Liver (tissue), 9 donors: ENCODE measurements around the gene NUP107. TPM values are rescaled to one million over a fixed set of nuclear protein-coding genes. Genes with fewer than 3 reads are reported as not detected.

Experiments used
- DNase-seq: peaks from one replicate; pipeline ENCODE4 v3.0.0-alpha.2; 2017; ENCODE audit warnings: low spot score
- H3K27ac ChIP-seq, 2 donors: one replicate each; pipeline ENCODE4 v1.7.0; 2013; ENCODE audit warnings: inconsistent platforms in 2 of 2, low read length in 2 of 2, control low read depth in 1 of 2, low read depth in 1 of 2, mild to moderate bottlenecking in 1 of 2
- H3K27me3 ChIP-seq, 4 donors: one replicate each; pipeline versions ENCODE4 v1.6.1 to v1.7.0; 2013; ENCODE audit warnings: low read length in 3 of 4, inconsistent platforms in 1 of 4, mild to moderate bottlenecking in 1 of 4, moderate library complexity in 1 of 4; ENCODE audit not compliant: control insufficient read depth in 4 of 4, insufficient read depth in 4 of 4
- H3K36me3 ChIP-seq, 4 donors: one replicate each; pipeline versions ENCODE4 v1.6.1 to v1.7.0; 2013; ENCODE audit warnings: low read length in 3 of 4, mild to moderate bottlenecking in 3 of 4, low read depth in 1 of 4, moderate library complexity in 1 of 4; ENCODE audit not compliant: control insufficient read depth in 4 of 4, insufficient read depth in 3 of 4
- H3K4me1 ChIP-seq, 4 donors: one replicate each; pipeline versions ENCODE4 v1.6.1 to v1.7.0; 2013; ENCODE audit warnings: low read length in 3 of 4, mild to moderate bottlenecking in 3 of 4, moderate library complexity in 1 of 4; ENCODE audit not compliant: control insufficient read depth in 4 of 4, insufficient read depth in 4 of 4
- H3K4me3 ChIP-seq, 3 donors: one replicate each; pipeline versions ENCODE4 v1.6.1 to v1.7.0; 2013; ENCODE audit warnings: low read length in 3 of 3, control low read depth in 1 of 3, low read depth in 1 of 3, mild to moderate bottlenecking in 1 of 3
- H3K9ac ChIP-seq, 2 donors: one replicate each; pipeline ENCODE4 v1.7.0; 2013; ENCODE audit warnings: low read length in 2 of 2, mild to moderate bottlenecking in 2 of 2, moderate library complexity in 2 of 2, control low read depth in 1 of 2, low read depth in 1 of 2
- H3K9me3 ChIP-seq, 4 donors: one replicate each; pipeline versions ENCODE4 v1.6.1 to v1.7.0; 2013; ENCODE audit warnings: low read length in 3 of 4; ENCODE audit not compliant: control insufficient read depth in 4 of 4
- CTCF ChIP-seq: fragments of 150-350 bp; IDR thresholded peaks from 2 replicates; pipeline ENCODE4 v1.5.1; 2017; ENCODE audit warnings: improper control_type of control experiment, low read depth, low read length; ENCODE audit not compliant: missing input control
- EGR1 ChIP-seq, 2 donors: IDR thresholded peaks; 2 replicates each; pipeline ENCODE4 v1.6.1; 2016 to 2018; ENCODE audit warnings: antibody characterized with exemption in 2 of 2, low read depth in 2 of 2
- FOXA1 ChIP-seq: IDR thresholded peaks from 2 replicates; pipeline ENCODE4 v1.6.1; 2016; ENCODE audit warnings: antibody characterized with exemption
- FOXA2 ChIP-seq: IDR thresholded peaks from 2 replicates; pipeline ENCODE4 v1.6.1; 2016; ENCODE audit warnings: antibody characterized with exemption
- GABPA ChIP-seq, 2 donors: IDR thresholded peaks in 1 of 2; conservative IDR thresholded peaks in 1 of 2; 2 replicates each; pipeline ENCODE4 v1.6.1; 2016; ENCODE audit warnings: antibody characterized with exemption in 2 of 2, mild to moderate bottlenecking in 1 of 2, moderate library complexity in 1 of 2
- HNF4G ChIP-seq: IDR thresholded peaks from 2 replicates; pipeline ENCODE4 v1.6.1; 2016; ENCODE audit warnings: antibody characterized with exemption
- JUND ChIP-seq, 2 donors: IDR thresholded peaks; 2 replicates each; pipeline ENCODE4 v1.6.1; 2016; ENCODE audit warnings: antibody characterized with exemption in 2 of 2
- NR2F2 ChIP-seq: IDR thresholded peaks from 2 replicates; pipeline ENCODE4 v1.6.1; 2016; ENCODE audit warnings: antibody characterized with exemption
- RAD21 ChIP-seq, 2 donors: IDR thresholded peaks; 2 replicates each; pipeline ENCODE4 v1.6.1; 2016; ENCODE audit warnings: antibody characterized with exemption in 2 of 2, mild to moderate bottlenecking in 2 of 2
- REST ChIP-seq: IDR thresholded peaks from 2 replicates; pipeline ENCODE4 v1.6.1; 2016; ENCODE audit warnings: antibody characterized with exemption, mild to moderate bottlenecking
- RXRA ChIP-seq, 2 donors: IDR thresholded peaks; 2 replicates each; pipeline ENCODE4 v1.6.1; 2017 to 2018; ENCODE audit warnings: antibody characterized with exemption in 2 of 2, mild to moderate bottlenecking in 1 of 2
- SP1 ChIP-seq: IDR thresholded peaks from 2 replicates; pipeline ENCODE4 v1.6.1; 2018; ENCODE audit warnings: antibody characterized with exemption, mild to moderate bottlenecking
- TAF1 ChIP-seq: conservative IDR thresholded peaks from 2 replicates; pipeline ENCODE4 v1.6.1; 2016; ENCODE audit warnings: antibody characterized with exemption, mild to moderate bottlenecking
- YY1 ChIP-seq: IDR thresholded peaks from 2 replicates; pipeline ENCODE4 v1.6.1; 2016; ENCODE audit warnings: antibody characterized with exemption, mild to moderate bottlenecking
- ZBTB33 ChIP-seq: IDR thresholded peaks from 2 replicates; pipeline ENCODE4 v1.6.1; 2016; ENCODE audit warnings: antibody characterized with exemption
- WGBS: extraction: QIAGEN DNeasy Blood & Tissue Kit; methylation state at CpG from one replicate; pipeline ENCODE4 v1.1.7; 2013; 5-methylcytosine and 5-hydroxymethylcytosine counted together
- polyA plus RNA-seq, 2 donors: library from polyadenylated mRNA; stranded (reverse) in 1 of 2; unstranded in 1 of 2; fragments of 200-250 nt in 1 of 2; fragments of >200 nt in 1 of 2; fragmentation: Nextera tagmentation in 1 of 2; extraction: Ambion mirVana in 1 of 2; gene quantifications; one replicate each; pipeline versions ENCODE4 v1.2.1 to v1.2.3, GENCODE V29; 2013 to 2015
- total RNA-seq, 2 donors: library from RNA; depleted of rRNA; stranded (reverse); fragments of >200 nt; gene quantifications; one replicate each; pipeline ENCODE4 v1.2.3, GENCODE V29; 2014
- TF ChIP-seq, protein P1 (sequence below): IDR thresholded peaks from 2 replicates; pipeline ENCODE4 v1.6.1; 2016; ENCODE audit warnings: antibody characterized with exemption
- TF ChIP-seq, protein P2 (sequence below): IDR thresholded peaks from 2 replicates; pipeline ENCODE4 v1.6.1; 2016; ENCODE audit warnings: antibody characterized with exemption
- donor health status: healthy.
- donor health status: healthy.
- donor health status: healthy.
- donor health status: healthy.
- donor health status: healthy.

The NUP107 gene
- total and polyA plus RNA-seq, 4 donors = 6.3 to 38.3 (median 16.2) TPM

- WGBS = 98% methylated on average over 13 of the region's 13 CpGs
- H3K4me3 ChIP-seq = no peak overlapping the region
- H3K4me1 ChIP-seq = peaks cover under 1 to 31% (median 23%) of the 10 kb centered on the region in 4 donors
- no peaks in the 10 kb centered on the region for H3K36me3 ChIP-seq
- no peak overlapping the region for H3K27ac ChIP-seq
- no peak overlapping the region for H3K9ac ChIP-seq
- DNase-seq = no peak
- TF ChIP-seq RXRA (IDR thresholded peaks at IDR 0.05) (no peak), TAF1 (no peak), CTCF (no peak), FOXA1 (no peak), GABPA (IDR thresholded peaks at IDR 0.05 in 1 of 2, conservative IDR thresholded peaks at IDR 0.05 in 1 of 2) (no peak), NR2F2 (no peak), EGR1 (IDR thresholded peaks at IDR 0.05; ENCODE audit: low read depth in 2 of 2) (no peak), JUND (IDR thresholded peaks at IDR 0.05) (no peak), FOXA2 (no peak), SP1 (no peak), ZBTB33 (no peak), HNF4G (no peak), RAD21 (IDR thresholded peaks at IDR 0.05) (no peak)
- TF ChIP-seq, protein P1, sequence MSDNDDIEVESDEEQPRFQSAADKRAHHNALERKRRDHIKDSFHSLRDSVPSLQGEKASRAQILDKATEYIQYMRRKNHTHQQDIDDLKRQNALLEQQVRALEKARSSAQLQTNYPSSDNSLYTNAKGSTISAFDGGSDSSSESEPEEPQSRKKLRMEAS = no peak
- TF ChIP-seq, protein P2, sequence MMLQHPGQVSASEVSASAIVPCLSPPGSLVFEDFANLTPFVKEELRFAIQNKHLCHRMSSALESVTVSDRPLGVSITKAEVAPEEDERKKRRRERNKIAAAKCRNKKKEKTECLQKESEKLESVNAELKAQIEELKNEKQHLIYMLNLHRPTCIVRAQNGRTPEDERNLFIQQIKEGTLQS = no peak
- no peaks in the 10 kb centered on the region for H3K27me3 ChIP-seq
- no peaks in the 10 kb centered on the region for H3K9me3 ChIP-seq
Measured at GRCh38 chr12:68790081-68790951, 103.5 kb downstream of the NUP107 start.

DNA sequence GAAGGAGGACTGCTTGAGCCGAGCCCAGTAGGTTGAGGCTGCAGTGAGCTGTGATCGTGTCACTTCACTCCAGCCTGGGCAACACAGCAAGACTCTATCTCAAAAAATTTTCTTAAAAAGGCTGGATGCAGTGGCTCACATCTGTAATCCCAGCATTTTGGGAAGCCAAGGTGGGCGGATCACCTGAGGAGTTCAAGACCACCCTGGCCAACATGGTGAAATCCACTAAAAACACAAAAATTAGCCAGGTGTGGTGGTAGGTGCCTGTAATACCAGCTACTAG, 104.1 kb downstream of the NUP107 start:
- H3K4me3 ChIP-seq = no peak overlapping the region
- WGBS = 65% methylated on average over 3 of the region's 3 CpGs
- no peaks in the 10 kb centered on the region for H3K9me3 ChIP-seq
- DNase-seq = no peak
- H3K36me3 ChIP-seq = no peaks in the 10 kb centered on the region
- no peaks in the 10 kb centered on the region for H3K27me3 ChIP-seq
- H3K27ac ChIP-seq = no peak overlapping the region
- H3K9ac ChIP-seq = no peak overlapping the region
- peaks cover 0 to 26% (median 21%) of the 10 kb centered on the region in 4 donors for H3K4me1 ChIP-seq
- no peak for TF ChIP-seq YY1
- TF ChIP-seq, protein P2 = no peak
- TF ChIP-seq RAD21 (IDR thresholded peaks at IDR 0.05) = no peak
- no peak for TF ChIP-seq EGR1 (IDR thresholded peaks at IDR 0.05; ENCODE audit: low read depth in 2 of 2)
- TF ChIP-seq GABPA (IDR thresholded peaks at IDR 0.05 in 1 of 2, conservative IDR thresholded peaks at IDR 0.05 in 1 of 2) = no peak
- TF ChIP-seq FOXA1 = no peak
- no peak for TF ChIP-seq CTCF
- TF ChIP-seq NR2F2 = no peak
- TF ChIP-seq, protein P1 = no peak
- no peak for TF ChIP-seq RXRA (IDR thresholded peaks at IDR 0.05)
- TF ChIP-seq JUND (IDR thresholded peaks at IDR 0.05) = no peak
- TF ChIP-seq REST = no peak
- no peak for TF ChIP-seq TAF1
- TF ChIP-seq HNF4G = no peak
